Neuron (in vitro differentiated cells): Measurements from ENCODE around the gene NECAB2.
A peak's percentile ranks its signal among the peaks of the same experiment; 100 is the strongest.

Source experiments
- H2AFZ ChIP-seq: one replicate; pipeline ENCODE4 v1.6.1; 2013; ENCODE audit warnings: low read depth, mild to moderate bottlenecking, inconsistent platforms, low read length, moderate library complexity
- H3K27me3 ChIP-seq: one replicate; pipeline ENCODE4 v1.6.1; 2013; ENCODE audit warnings: low read length; ENCODE audit not compliant: insufficient read depth
- H3K36me3 ChIP-seq: one replicate; pipeline ENCODE4 v1.6.1; 2013; ENCODE audit warnings: low read length; ENCODE audit not compliant: insufficient read depth
- H3K4me1 ChIP-seq: one replicate; pipeline ENCODE4 v1.6.1; 2013; ENCODE audit warnings: low read length; ENCODE audit not compliant: insufficient read depth
- H3K4me3 ChIP-seq: 2 replicates; pipeline ENCODE4 v1.5.1; 2013; ENCODE audit warnings: mild to moderate bottlenecking, low read length, moderate library complexity
- H3K9me3 ChIP-seq: one replicate; pipeline ENCODE4 v1.6.1; 2013; ENCODE audit warnings: low read length

NECAB2 gene

GRCh38 chr16:84040823-84041820 is 73.1 kb downstream of the NECAB2 start:
- H3K36me3 ChIP-seq = no peaks in the 10 kb centered on the region
- peaks cover 13% of the 10 kb centered on the region for H3K4me1 ChIP-seq
- peaks cover 2% of the 10 kb centered on the region for H3K9me3 ChIP-seq
- H2AFZ ChIP-seq = no peak overlapping the region
- H3K4me3 ChIP-seq = no peak overlapping the region
- no peaks in the 10 kb centered on the region for H3K27me3 ChIP-seq

DNA sequence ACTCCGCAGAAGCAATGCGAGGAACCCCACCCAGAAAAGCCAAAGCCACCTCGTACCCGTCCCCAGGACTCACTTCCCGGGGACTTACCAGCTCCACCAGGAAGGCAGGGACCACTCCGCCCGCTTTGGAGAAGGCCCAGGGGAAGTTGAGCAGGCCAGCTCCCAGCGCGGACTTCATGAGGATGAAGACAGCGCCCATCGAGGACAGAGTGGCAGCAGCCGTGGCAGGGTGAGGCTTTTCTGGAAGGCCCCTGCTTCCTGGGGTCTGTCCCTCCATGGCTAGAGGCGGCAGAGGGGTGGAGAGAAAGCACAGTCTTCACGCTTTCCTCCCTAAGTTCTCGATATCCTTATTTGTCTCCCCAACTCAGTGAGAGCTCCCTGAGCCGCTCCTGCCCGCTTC is 73.8 kb downstream of the NECAB2 start:
- no peaks in the 10 kb centered on the region for H3K27me3 ChIP-seq
- H2AFZ ChIP-seq = no peak overlapping the region
- H3K4me3 ChIP-seq = no peak overlapping the region
- no peaks in the 10 kb centered on the region for H3K36me3 ChIP-seq
- peaks cover 13% of the 10 kb centered on the region for H3K4me1 ChIP-seq
- H3K9me3 ChIP-seq = no peaks in the 10 kb centered on the region

DNA sequence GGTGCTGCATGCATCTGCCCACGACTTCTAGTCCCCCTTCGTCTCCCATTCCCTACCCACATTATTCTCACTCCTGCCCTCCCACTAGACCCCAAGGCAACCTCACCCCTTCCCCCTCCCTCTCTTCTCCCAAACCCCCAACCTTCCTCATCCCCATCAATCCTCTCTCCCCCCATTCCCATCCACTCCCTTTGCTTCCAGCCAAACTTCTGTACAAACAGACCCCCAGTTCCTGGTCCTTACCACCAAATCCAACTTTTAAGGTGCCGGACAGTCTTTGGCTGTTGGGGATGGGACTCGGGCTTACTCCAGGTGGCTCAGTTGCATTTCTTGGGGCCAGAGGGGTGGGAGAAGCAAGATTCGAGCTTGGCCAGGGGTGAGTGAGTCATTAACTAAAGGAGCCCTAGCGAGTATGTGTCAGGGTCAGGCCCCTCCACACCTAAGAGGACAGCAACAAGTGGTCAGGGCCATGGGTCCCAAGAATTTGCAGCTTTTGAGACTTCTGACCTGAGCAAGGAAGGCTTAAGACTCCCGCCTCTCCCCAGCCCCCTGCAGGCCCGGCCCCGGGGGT is 74.3 kb downstream of the NECAB2 start, which contains the start of gene SLC38A8:
TSS of gene SLC38A8 (minus strand) at position 488 of the 571 bp plus-strand sequence. CDS start 638 bp downstream, outside the sequence.
- H3K36me3 ChIP-seq = no peaks in the 10 kb centered on the region
- no peaks in the 10 kb centered on the region for H3K27me3 ChIP-seq
- H3K4me3 ChIP-seq = peak within 1 kb of the TSS; percentile 11
- H3K9me3 ChIP-seq = no peaks in the 10 kb centered on the region
- H3K4me1 ChIP-seq = peaks cover 13% of the 10 kb centered on the region
- H2AFZ ChIP-seq = peak within 1 kb of the TSS; percentile 20

- Histone ChIP-seq H2AFZ (peak overlapping the region; percentile 20), H3K27me3 (no peaks in the 10 kb centered on the region), H3K9me3 (no peaks in the 10 kb centered on the region), H3K36me3 (no peaks in the 10 kb centered on the region), H3K4me3 (no peak overlapping the region), H3K4me1 (peaks cover 16% of the 10 kb centered on the region)
Observed at GRCh38 chr16:84042879-84043485, 74.9 kb downstream of the NECAB2 start.

DNA sequence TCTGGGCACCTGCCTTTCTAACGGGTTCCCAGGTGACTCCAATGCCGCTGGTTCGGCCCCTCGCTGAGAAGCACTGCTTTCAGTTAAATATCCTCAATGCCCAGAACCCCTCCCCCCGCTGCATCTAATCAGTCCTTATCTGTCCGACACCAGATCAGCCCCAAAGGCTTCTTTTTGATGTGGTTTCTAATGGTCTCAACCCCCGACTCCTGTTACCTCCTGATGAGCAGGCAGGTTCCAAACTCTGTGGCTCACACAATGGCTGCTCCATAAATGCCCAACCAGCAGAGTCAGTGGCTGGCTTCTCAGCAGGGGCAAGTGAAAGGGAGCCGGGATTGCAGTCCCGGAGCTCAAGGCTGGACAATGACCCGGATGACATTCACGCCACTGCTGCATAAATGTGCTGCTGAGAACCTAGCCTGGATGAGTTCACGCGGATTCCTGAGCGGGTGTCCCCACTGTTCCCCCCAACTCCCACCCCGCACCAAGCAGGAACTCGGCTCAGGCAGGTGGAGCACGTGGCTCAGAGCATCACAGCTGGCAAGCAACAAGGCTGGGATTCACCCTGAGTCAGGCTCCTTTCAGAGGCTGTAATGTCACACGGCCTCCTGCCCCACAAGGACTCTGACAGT is 75.6 kb downstream of the NECAB2 start:
- Histone ChIP-seq H3K9me3 (no peaks in the 10 kb centered on the region), H3K27me3 (no peaks in the 10 kb centered on the region), H3K36me3 (no peaks in the 10 kb centered on the region), H3K4me3 (peak overlapping the region; percentile 11), H3K4me1 (peaks cover 22% of the 10 kb centered on the region), H2AFZ (peak overlapping the region; percentile 20)

DNA sequence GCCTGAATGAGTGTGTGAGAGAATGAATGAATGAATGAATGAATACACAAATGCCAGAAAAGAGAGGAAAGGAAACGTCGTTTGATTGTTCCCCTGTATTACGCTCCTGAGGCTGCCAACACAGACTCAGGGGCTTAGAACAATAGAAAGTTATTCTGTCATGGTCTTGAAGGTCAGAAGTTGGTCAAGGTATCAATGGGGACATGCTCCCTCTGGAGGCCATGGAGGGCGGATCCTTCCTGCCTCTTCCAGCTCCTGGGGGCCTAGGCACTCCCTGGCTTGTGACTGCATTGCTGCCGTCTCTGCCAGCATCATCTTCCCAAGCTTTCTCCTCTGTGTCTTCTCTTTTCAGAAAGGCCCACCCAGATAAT is 76.1 kb downstream of the NECAB2 start:
- H3K4me3 ChIP-seq = no peak overlapping the region
- H3K27me3 ChIP-seq = no peaks in the 10 kb centered on the region
- H2AFZ ChIP-seq = no peak overlapping the region
- peaks cover 22% of the 10 kb centered on the region for H3K4me1 ChIP-seq
- H3K9me3 ChIP-seq = no peaks in the 10 kb centered on the region
- H3K36me3 ChIP-seq = no peaks in the 10 kb centered on the region

- no peaks in the 10 kb centered on the region for H3K36me3 ChIP-seq
- H3K4me3 ChIP-seq = no peak overlapping the region
- no peaks in the 10 kb centered on the region for H3K9me3 ChIP-seq
- H3K27me3 ChIP-seq = no peaks in the 10 kb centered on the region
- H3K4me1 ChIP-seq = peaks cover 22% of the 10 kb centered on the region
- no peak overlapping the region for H2AFZ ChIP-seq
Observed at GRCh38 chr16:84045001-84045817, 77.2 kb downstream of the NECAB2 start.

- Histone ChIP-seq H2AFZ (no peak overlapping the region), H3K36me3 (no peaks in the 10 kb centered on the region), H3K27me3 (no peaks in the 10 kb centered on the region), H3K9me3 (no peaks in the 10 kb centered on the region), H3K4me1 (peaks cover 22% of the 10 kb centered on the region), H3K4me3 (no peak overlapping the region)
Observed at GRCh38 chr16:84045818-84046470, 77.9 kb downstream of the NECAB2 start.

DNA sequence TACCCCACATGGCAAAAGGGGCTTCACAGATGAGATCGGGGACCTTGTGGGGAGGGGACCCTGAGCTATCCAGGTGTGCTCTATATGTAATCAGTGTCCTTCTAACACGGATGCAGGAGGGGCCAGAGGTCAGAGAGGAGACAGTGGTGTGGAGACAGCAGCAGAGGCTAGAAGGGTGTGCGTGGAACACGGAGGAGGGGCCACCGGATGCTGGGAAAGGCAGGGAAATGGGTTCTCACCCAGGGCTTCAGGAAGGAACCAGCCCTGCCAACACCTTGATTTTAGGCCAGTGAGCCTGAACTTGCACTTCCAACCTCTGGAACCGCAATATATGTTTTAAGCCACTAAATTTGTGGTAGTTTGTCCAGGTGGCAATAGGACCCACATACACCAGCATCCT is 79.2 kb downstream of the NECAB2 start:
- H3K27me3 ChIP-seq = no peaks in the 10 kb centered on the region
- peaks cover 22% of the 10 kb centered on the region for H3K4me1 ChIP-seq
- H2AFZ ChIP-seq = no peak overlapping the region

DNA sequence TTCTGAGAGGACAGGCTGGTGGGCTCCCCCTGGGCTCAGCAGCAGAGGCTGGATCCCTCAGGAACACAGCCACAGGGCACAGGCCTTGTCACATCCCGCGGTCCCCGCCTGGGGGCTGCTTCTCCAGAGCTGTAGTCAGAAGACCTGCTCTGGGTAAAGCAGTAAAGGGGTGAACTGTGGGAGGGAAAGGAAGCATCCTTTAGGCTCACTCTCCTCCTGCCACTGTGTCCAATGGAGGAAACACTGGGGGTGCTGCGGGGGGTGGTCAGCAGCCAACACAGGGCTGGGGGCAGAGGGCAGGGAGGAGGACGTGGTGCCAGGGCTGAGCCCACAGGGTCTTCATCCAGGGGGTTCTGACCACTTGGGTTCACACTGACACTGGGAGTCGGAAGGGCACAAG is 79.6 kb downstream of the NECAB2 start:
- Histone ChIP-seq H3K27me3 (no peaks in the 10 kb centered on the region), H3K4me3 (no peak overlapping the region)

More for the DNA sequence above, 79.2 kb downstream of the NECAB2 start:
- H3K36me3 ChIP-seq = peaks cover 2% of the 10 kb centered on the region
- no peaks in the 10 kb centered on the region for H3K9me3 ChIP-seq
- H3K4me3 ChIP-seq = no peak overlapping the region

DNA sequence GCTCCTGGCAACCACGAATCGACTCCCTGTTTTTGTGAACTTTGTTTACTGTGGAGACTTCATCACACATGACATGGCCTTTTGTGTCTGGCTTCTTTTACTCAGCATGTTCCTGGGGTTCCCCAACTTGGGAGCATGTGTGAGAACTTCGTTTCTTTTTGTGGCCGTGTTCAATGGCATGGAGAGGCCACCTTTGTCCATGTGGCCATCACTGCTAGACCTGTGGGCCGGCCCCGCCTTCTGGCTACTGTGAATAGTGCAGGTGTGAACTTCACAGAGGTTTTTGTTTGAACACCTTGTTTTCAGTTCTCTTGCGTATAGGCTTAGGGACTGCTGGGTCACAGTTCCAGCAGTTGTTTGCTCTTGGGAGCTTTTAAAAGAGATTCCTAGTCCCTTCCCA is 80.2 kb downstream of the NECAB2 start:
- Histone ChIP-seq H3K27me3 (no peaks in the 10 kb centered on the region), H3K4me1 (peaks cover 18% of the 10 kb centered on the region), H3K9me3 (no peaks in the 10 kb centered on the region), H3K4me3 (no peak overlapping the region), H3K36me3 (peaks cover 12% of the 10 kb centered on the region), H2AFZ (no peak overlapping the region)

More for the DNA sequence above, 79.6 kb downstream of the NECAB2 start:
- Histone ChIP-seq H2AFZ (no peak overlapping the region), H3K9me3 (no peaks in the 10 kb centered on the region), H3K36me3 (peaks cover 5% of the 10 kb centered on the region), H3K4me1 (peaks cover 22% of the 10 kb centered on the region)

GRCh38 chr16:84048871-84049270 is 80.8 kb downstream of the NECAB2 start:
- Histone ChIP-seq H3K27me3 (no peaks in the 10 kb centered on the region), H2AFZ (no peak overlapping the region), H3K36me3 (peaks cover 17% of the 10 kb centered on the region), H3K9me3 (no peaks in the 10 kb centered on the region), H3K4me3 (no peak overlapping the region), H3K4me1 (peaks cover 12% of the 10 kb centered on the region)
